DND-41 (cell line): ENCODE results near the gene OR51F2.

Source experiments
- CTCF ChIP-seq: IDR thresholded peaks from 2 replicates; pipeline ENCODE4 v1.5.1; 2012; ENCODE audit warnings: borderline replicate concordance, low read length, moderate library complexity, mild to moderate bottlenecking; ENCODE audit not compliant: poor library complexity, severe bottlenecking; ENCODE audit errors: extremely low read depth
- EZH2 ChIP-seq: IDR thresholded peaks from 3 replicates; pipeline ENCODE4 v1.6.1; 2012; ENCODE audit warnings: borderline replicate concordance, low read depth, mild to moderate bottlenecking, moderate library complexity, low read length, inconsistent platforms; ENCODE audit not compliant: severe bottlenecking

- TF ChIP-seq CTCF (no peak), EZH2 (no peak)
Observed at GRCh38 chr11:4797206-4797605, 23.9 kb upstream of the OR51F2 start.
